Measurements from ENCODE around the gene MYO9B. TPM values are rescaled to one million over a fixed set of nuclear protein-coding genes. Genes with fewer than 3 reads are reported as not detected.

Gene MYO9B
- total RNA-seq, 1 donor from 2014 or later: 123 TPM

DNA sequence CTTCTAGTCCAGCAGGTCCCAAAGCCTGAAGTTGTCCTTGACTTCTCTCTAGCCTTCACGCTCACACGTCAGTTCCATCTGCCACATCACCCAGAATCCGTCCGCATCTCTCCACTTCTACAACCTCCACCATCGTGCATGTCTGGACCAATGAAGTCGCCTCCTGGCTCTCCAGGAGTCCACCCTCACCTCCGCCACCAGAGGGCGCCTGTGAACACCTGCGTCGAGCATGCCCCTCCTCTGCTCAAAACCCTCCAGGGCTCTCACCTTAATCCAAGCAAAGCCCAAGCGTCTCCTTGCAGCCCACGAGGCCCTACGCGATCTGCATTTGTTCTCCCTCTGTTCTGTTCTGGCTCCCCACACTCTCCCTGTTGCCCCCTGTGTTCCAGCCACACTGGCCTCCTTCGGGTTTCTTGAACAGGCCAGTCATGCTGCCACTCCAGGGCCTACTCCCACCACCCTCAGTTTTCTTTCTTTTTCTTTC, 185.3 kb downstream of the MYO9B start:
- DNase-seq (ENCODE audit: low read depth): peak; percentile 27
- H3K4me3 ChIP-seq (ENCODE audit: insufficient read depth, low read depth, low read length): no peak overlapping the region
- no peak overlapping the region for H3K4me2 ChIP-seq (ENCODE audit: low read length)
- no peaks in the 10 kb centered on the region for H4K20me1 ChIP-seq (ENCODE audit: insufficient read depth, low read length)
- FAIRE-seq: no peak
- peaks cover 13% of the 10 kb centered on the region for H3K27me3 Mint-ChIP-seq (ENCODE audit: low read depth, unreplicated experiment)
- H3K9ac ChIP-seq (ENCODE audit: low read length): no peak overlapping the region
- no peaks in the 10 kb centered on the region for H3K79me2 ChIP-seq (ENCODE audit: insufficient read depth, low read length)
- no peaks in the 10 kb centered on the region for H3K9me3 Mint-ChIP-seq (ENCODE audit: unreplicated experiment)
- no peak overlapping the region for H3K27ac ChIP-seq (ENCODE audit: low read depth, low read length)
- no peaks in the 10 kb centered on the region for H3K36me3 ChIP-seq (ENCODE audit: insufficient read depth, low read length)
- H3K4me1 Mint-ChIP-seq (ENCODE audit: low read depth, unreplicated experiment): no peaks in the 10 kb centered on the region
- no peak for TF ChIP-seq EZH2 (IDR thresholded peaks at IDR 0.05; ENCODE audit: insufficient read depth, low read length)
- TF ChIP-seq, protein P1, sequence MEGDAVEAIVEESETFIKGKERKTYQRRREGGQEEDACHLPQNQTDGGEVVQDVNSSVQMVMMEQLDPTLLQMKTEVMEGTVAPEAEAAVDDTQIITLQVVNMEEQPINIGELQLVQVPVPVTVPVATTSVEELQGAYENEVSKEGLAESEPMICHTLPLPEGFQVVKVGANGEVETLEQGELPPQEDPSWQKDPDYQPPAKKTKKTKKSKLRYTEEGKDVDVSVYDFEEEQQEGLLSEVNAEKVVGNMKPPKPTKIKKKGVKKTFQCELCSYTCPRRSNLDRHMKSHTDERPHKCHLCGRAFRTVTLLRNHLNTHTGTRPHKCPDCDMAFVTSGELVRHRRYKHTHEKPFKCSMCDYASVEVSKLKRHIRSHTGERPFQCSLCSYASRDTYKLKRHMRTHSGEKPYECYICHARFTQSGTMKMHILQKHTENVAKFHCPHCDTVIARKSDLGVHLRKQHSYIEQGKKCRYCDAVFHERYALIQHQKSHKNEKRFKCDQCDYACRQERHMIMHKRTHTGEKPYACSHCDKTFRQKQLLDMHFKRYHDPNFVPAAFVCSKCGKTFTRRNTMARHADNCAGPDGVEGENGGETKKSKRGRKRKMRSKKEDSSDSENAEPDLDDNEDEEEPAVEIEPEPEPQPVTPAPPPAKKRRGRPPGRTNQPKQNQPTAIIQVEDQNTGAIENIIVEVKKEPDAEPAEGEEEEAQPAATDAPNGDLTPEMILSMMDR (IDR thresholded peaks at IDR 0.05; ENCODE audit: insufficient read depth, low read depth, low read length): peak; percentile 73
- no peak overlapping the region for H3K4me3 Mint-ChIP-seq (ENCODE audit: unreplicated experiment)
- no peaks in the 10 kb centered on the region for H3K36me3 Mint-ChIP-seq (ENCODE audit: low read depth, unreplicated experiment)
- no peaks in the 10 kb centered on the region for H3K4me1 ChIP-seq (ENCODE audit: insufficient read depth, low read length)
- peaks cover 10% of the 10 kb centered on the region for H3K9me3 ChIP-seq (ENCODE audit: insufficient read depth, low read depth, low read length)
- H3K27me3 ChIP-seq (ENCODE audit: insufficient read depth, low read length): no peaks in the 10 kb centered on the region
- H2AFZ ChIP-seq (ENCODE audit: low read depth, low read length): no peak overlapping the region
- no peak overlapping the region for H3K27ac Mint-ChIP-seq (ENCODE audit: unreplicated experiment)

GRCh38 chr19:17262557-17262956, 187.0 kb downstream of the MYO9B start:
- Mint-ChIP-seq H3K36me3 (ENCODE audit: low read depth, unreplicated experiment) (no peaks in the 10 kb centered on the region), H3K4me3 (ENCODE audit: unreplicated experiment) (no peak overlapping the region), H3K27ac (ENCODE audit: unreplicated experiment) (no peak overlapping the region), H3K4me1 (ENCODE audit: low read depth, unreplicated experiment) (no peaks in the 10 kb centered on the region), H3K27me3 (ENCODE audit: low read depth, unreplicated experiment) (peaks cover 10% of the 10 kb centered on the region), H3K9me3 (ENCODE audit: unreplicated experiment) (no peaks in the 10 kb centered on the region)
- Histone ChIP-seq H3K79me2 (ENCODE audit: insufficient read depth, low read length) (no peaks in the 10 kb centered on the region), H3K9me3 (ENCODE audit: insufficient read depth, low read depth, low read length) (peaks cover 10% of the 10 kb centered on the region), H3K27me3 (ENCODE audit: insufficient read depth, low read length) (no peaks in the 10 kb centered on the region), H3K4me3 (ENCODE audit: insufficient read depth, low read depth, low read length) (no peak overlapping the region), H3K36me3 (ENCODE audit: insufficient read depth, low read length) (no peaks in the 10 kb centered on the region), H3K27ac (ENCODE audit: low read depth, low read length) (no peak overlapping the region), H3K4me2 (ENCODE audit: low read length) (no peak overlapping the region), H3K4me1 (ENCODE audit: insufficient read depth, low read length) (no peaks in the 10 kb centered on the region), H4K20me1 (ENCODE audit: insufficient read depth, low read length) (no peaks in the 10 kb centered on the region), H3K9ac (ENCODE audit: low read length) (no peak overlapping the region), H2AFZ (ENCODE audit: low read depth, low read length) (no peak overlapping the region)
- TF ChIP-seq, protein P1 (IDR thresholded peaks at IDR 0.05; ENCODE audit: insufficient read depth, low read depth, low read length): no peak
- TF ChIP-seq EZH2 (IDR thresholded peaks at IDR 0.05; ENCODE audit: insufficient read depth, low read length): no peak
- FAIRE-seq (no peak), DNase-seq (ENCODE audit: low read depth) (no peak)

Other genes with a start within 250 kb of the MYO9B start
- 79.8 and 86.1 TPM in 2 replicates for gene SIN3B, start 246.4 kb upstream of the MYO9B start, total RNA-seq
- not detected in 2 replicates for gene F2RL3, start 186.8 kb upstream of the MYO9B start, total RNA-seq
- 1.4 and 1.9 TPM in 2 replicates for gene CPAMD8, start 49.0 kb upstream of the MYO9B start, total RNA-seq
- gene HAUS8, start 325 bp upstream of the MYO9B start, total RNA-seq: 5.6 and 7.6 TPM in 2 replicates
- gene USE1, start 139.6 kb downstream of the MYO9B start, total RNA-seq: 19.2 and 19.8 TPM in 2 replicates
- gene OCEL1, start 150.4 kb downstream of the MYO9B start, total RNA-seq: 12.3 and 13.5 TPM in 2 replicates
- 63.5 and 72.8 TPM in 2 replicates for gene NR2F6, start 170.1 kb downstream of the MYO9B start, total RNA-seq
- gene USHBP1, start 189.0 kb downstream of the MYO9B start, total RNA-seq: 0.27 TPM in 1 of 2 replicates, not detected in the other
- 112 and 115 TPM in 2 replicates for gene BABAM1, start 191.7 kb downstream of the MYO9B start, total RNA-seq
- gene ANKLE1, start 206.1 kb downstream of the MYO9B start, total RNA-seq: 1.0 and 1.8 TPM in 2 replicates
- gene ABHD8, start 227.6 kb downstream of the MYO9B start, total RNA-seq: 8.5 and 9.4 TPM in 2 replicates
- gene MRPL34, start 230.1 kb downstream of the MYO9B start, total RNA-seq: 64.8 and 65.1 TPM in 2 replicates
- 115 and 123 TPM in 2 replicates for gene DDA1, start 233.8 kb downstream of the MYO9B start, total RNA-seq